K562 (cell line): ENCODE data around the gene SHISAL1. TPM values are rescaled to one million over a fixed set of nuclear protein-coding genes. Genes with fewer than 3 reads are reported as not detected.

Source experiments
- ATAC-seq: fragments of 200-7000 bp; cut with Tn5 transposase; 3 replicates; pipeline ENCODE4 v1.9.1; 2020; ENCODE audit warnings: moderate library complexity
- Bru-seq: library from RNA; stranded (reverse); fragments of 400-500 nt; gene quantifications from one replicate; lab custom pipeline; 2021; lab: Mats Ljungman, UMichigan
- BruChase-seq, 2 experiments: library from RNA; stranded (reverse); fragments of 400-500 nt; gene quantifications; one replicate each; lab custom pipeline; 2021; lab: Mats Ljungman, UMichigan
- BruUV-seq: library from RNA; stranded (reverse); fragments of 400-500 nt; replicated peaks from 2 replicates; lab custom pipeline; 2021; lab: Mats Ljungman, UMichigan
- CTCF ChIA-PET: fragments of 300-600 bp; formaldehyde crosslinking; extraction: SDS; loops from one replicate; lab custom pipeline; 2021; ENCODE audit warnings: low intra/inter-chr PET ratio; lab: Yijun Ruan, JAX
- POLR2A ChIA-PET: fragments of 300-600, 350-650 bp; sonication (Branson Sonifier 250); formaldehyde crosslinking; extraction: SDS; loops from one replicate; lab custom pipeline; 2021; ENCODE audit warnings: antibody characterized with exemption, inconsistent platforms; lab: Yijun Ruan, JAX
- DNase-seq, 4 experiments: peaks; one replicate each; pipeline versions ENCODE4 v3.0.0 to v3.0.0-alpha.2; 2011 to 2018; ENCODE audit warnings: low spot score in 3 of 4, mixed read lengths in 3 of 4; ENCODE audit errors: extremely low read depth in 1 of 4
- FAIRE-seq: peaks from 2 replicates; lab custom pipeline; 2011; peaks lifted over from hg19 to GRCh38; lab: Jason Lieb, UNC
- H2AFZ ChIP-seq: 2 replicates; pipeline ENCODE4 v1.6.0; 2011; ENCODE audit warnings: low read depth, low read length, control low read depth, inconsistent platforms
- H3K27ac ChIP-seq: fragments of 200-600 bp; 3 replicates; pipeline ENCODE4 v1.8.0; 2011; ENCODE audit warnings: low read depth, mild to moderate bottlenecking, control low read depth, inconsistent platforms, low read length, moderate library complexity, mixed read lengths; ENCODE audit errors: extremely low read depth
- H3K27me3 ChIP-seq, 2 experiments: fragments of 300-600 bp in 1 of 2; 2 replicates in 1 of 2; 3 replicates in 1 of 2; pipeline versions ENCODE4 v1.6.0 to v1.8.0; 2011; ENCODE audit warnings: inconsistent platforms in 2 of 2, low read length in 2 of 2, mild to moderate bottlenecking in 1 of 2, mixed read lengths in 1 of 2, moderate library complexity in 1 of 2; ENCODE audit not compliant: control insufficient read depth in 2 of 2, insufficient read depth in 2 of 2
- H3K36me3 ChIP-seq: fragments of 300-600 bp; 3 replicates; pipeline ENCODE4 v1.8.0; 2011; ENCODE audit warnings: mild to moderate bottlenecking, low read length, inconsistent platforms; ENCODE audit not compliant: control insufficient read depth, insufficient read depth
- H3K4me1 ChIP-seq, 2 experiments: fragments of 200-600 bp in 1 of 2; replicated peaks in 1 of 2; 2 replicates in 1 of 2; 3 replicates in 1 of 2; pipeline versions ENCODE4 v1.5.1 to v1.8.0; 2011; ENCODE audit warnings: inconsistent platforms in 2 of 2, low read length in 2 of 2, mild to moderate bottlenecking in 1 of 2, mixed read lengths in 1 of 2, moderate library complexity in 1 of 2; ENCODE audit not compliant: control insufficient read depth in 2 of 2, insufficient read depth in 2 of 2
- H3K4me2 ChIP-seq: 2 replicates; pipeline ENCODE4 v1.6.1; 2011; ENCODE audit warnings: low read length, control low read depth, inconsistent platforms, mixed read lengths; ENCODE audit not compliant: insufficient read depth
- H3K4me3 ChIP-seq: fragments of 200-600 bp; sonication (generic), shearing (Covaris generic); 2 replicates; pipeline ENCODE4 v1.5.1; 2016; ENCODE audit warnings: control low read depth, inconsistent platforms
- H3K79me2 ChIP-seq: fragments of 200-600 bp; 3 replicates; pipeline ENCODE4 v1.8.0; 2011; ENCODE audit warnings: low read length, inconsistent platforms; ENCODE audit not compliant: control insufficient read depth, insufficient read depth
- H3K9ac ChIP-seq, 2 experiments: 2 replicates each; pipeline versions ENCODE4 v1.6.0 to v1.6.1; 2011; ENCODE audit warnings: low read depth in 2 of 2, low read length in 2 of 2, control low read depth in 1 of 2, inconsistent platforms in 1 of 2, mild to moderate bottlenecking in 1 of 2, mixed read lengths in 1 of 2; ENCODE audit not compliant: insufficient read depth in 1 of 2
- H3K9me1 ChIP-seq: one replicate; pipeline ENCODE4 v1.6.0; 2011; ENCODE audit warnings: inconsistent platforms, mild to moderate bottlenecking, low read length, moderate library complexity; ENCODE audit not compliant: control insufficient read depth, insufficient read depth
- H3K9me3 ChIP-seq: replicated peaks from 2 replicates; pipeline ENCODE4 v1.5.1; 2011; ENCODE audit warnings: low read depth, low read length, inconsistent platforms; ENCODE audit not compliant: control insufficient read depth, insufficient read depth
- H4K20me1 ChIP-seq: replicated peaks from 2 replicates; pipeline ENCODE4 v1.6.1; 2011; ENCODE audit warnings: low read length, inconsistent platforms, mixed read lengths; ENCODE audit not compliant: control insufficient read depth, insufficient read depth
- BRD9 ChIP-seq: fragments of 450-650 bp; IDR thresholded peaks from 2 replicates; pipeline ENCODE4 v1.6.1; 2018; ENCODE audit warnings: low read depth; ENCODE audit not compliant: partially characterized antibody
- CHD4 ChIP-seq: fragments of 200-600 bp; sonication (generic); IDR thresholded peaks from 3 replicates; pipeline ENCODE4 v1.6.1; 2012; ENCODE audit warnings: low read depth, mild to moderate bottlenecking, mixed read lengths, low read length, inconsistent platforms; ENCODE audit not compliant: insufficient read depth, insufficient replicate concordance, poor library complexity, severe bottlenecking
- DNMT1 ChIP-seq: fragments of 450-650 bp; IDR thresholded peaks from 2 replicates; pipeline ENCODE4 v1.6.1; 2016; ENCODE audit warnings: antibody characterized with exemption, mild to moderate bottlenecking
- FOS ChIP-seq: IDR thresholded peaks from 3 replicates; pipeline ENCODE4 v1.6.1; 2011; ENCODE audit not compliant: insufficient read length; ENCODE audit errors: extremely low read depth
- FUS ChIP-seq: fragments of 200-400 bp; formaldehyde crosslinking; optimal IDR thresholded peaks from 2 replicates; pipeline ENCODE3; 2017; ENCODE audit warnings: low read depth, low read length
- HMGN3 ChIP-seq: IDR thresholded peaks from 2 replicates; pipeline ENCODE4 v1.6.1; 2011; ENCODE audit warnings: borderline replicate concordance, low read depth, mild to moderate bottlenecking, mixed read lengths, low read length; ENCODE audit not compliant: insufficient read length; ENCODE audit errors: extremely low read depth
- RFX1 ChIP-seq: fragments of 450-650 bp; IDR thresholded peaks from 2 replicates; pipeline ENCODE4 v1.6.1; 2016; ENCODE audit warnings: mild to moderate bottlenecking, moderate library complexity
- TEAD1 ChIP-seq, 2 experiments: fragments of 450-650 bp in 1 of 2; sonication (generic) in 1 of 2; formaldehyde crosslinking; IDR thresholded peaks; 2 replicates each; pipeline versions ENCODE4 v1.4.0 to v1.8.0; 2020 to 2022; ENCODE audit warnings: mild to moderate bottlenecking in 2 of 2, missing genetic modification reagents in 1 of 2
- ZBTB8A ChIP-seq: fragments of 450-650 bp; IDR thresholded peaks from 2 replicates; pipeline ENCODE4 v1.6.1; 2018; ENCODE audit warnings: mild to moderate bottlenecking, moderate library complexity; ENCODE audit not compliant: partially characterized antibody
- ZNF124 ChIP-seq: sonication (generic); formaldehyde crosslinking; IDR thresholded peaks from 2 replicates; pipeline ENCODE4 v1.8.1; 2022; ENCODE audit warnings: missing genetic modification reagents
- ZNF174 ChIP-seq: fragments of 250-450 bp; sonication (Bioruptor Pico); IDR thresholded peaks from 2 replicates; pipeline ENCODE4 v1.4.0; 2020; ENCODE audit warnings: mild to moderate bottlenecking
- WGBS: fragments of 100-300 bp; shearing (Covaris generic); methylation state at CpG from one replicate; pipeline ENCODE4 v1.1.6; 2016; ENCODE audit warnings: low coverage, mixed read lengths; ENCODE audit not compliant: insufficient coverage; ENCODE audit errors: missing lambda C conversion rate; 5-methylcytosine and 5-hydroxymethylcytosine counted together
- in situ Hi-C: fragments of 300-500 bp; cut with MboI; formaldehyde crosslinking; loops from 4 replicates; pipeline ENCODE4 v1.15.0; 2018; ENCODE audit warnings: inconsistent platforms, mixed read lengths
- intact Hi-C: fragments of 100-400 bp; cut with micrococcal nuclease; formaldehyde crosslinking; loops from 2 replicates; pipeline ENCODE4 v1.14.2; 2022
- long read RNA-seq, 3 experiments: library from polyadenylated mRNA in 2 of 3; library from RNA in 1 of 3; unstranded in 2 of 3; stranded (forward) in 1 of 3; transcript quantifications; one replicate each; pipeline ENCODE4 v2.0.0, GENCODE V29; 2019 to 2022
- polyA minus RNA-seq, 3 experiments: library from RNA; depleted of rRNA, polyadenylated mRNA; stranded (reverse); fragments of >200 nt; gene quantifications; 2 replicates each; pipeline ENCODE4 v1.2.3, GENCODE V29; 2011
- polyA plus RNA-seq, 8 experiments: library from polyadenylated mRNA; depleted of rRNA in 4 of 8; stranded (reverse) in 5 of 8; unstranded in 3 of 8; fragments of >200 nt; fragmentation: Nextera tagmentation in 2 of 8; fragmentation: Illumina TruSeq in 1 of 8; extraction: Ambion mirVana in 2 of 8; extraction: Trizol in 1 of 8; gene quantifications; 2 replicates each; pipeline versions ENCODE4 v1.2.1 to v1.2.3, GENCODE V29; 2011 to 2014; ENCODE audit warnings: inconsistent platforms in 1 of 8, missing spikeins in 1 of 8
- total RNA-seq, 7 experiments: library from RNA; depleted of rRNA in 6 of 7; stranded (reverse); fragments of >200 nt in 6 of 7; fragmentation: Illumina TruSeq in 2 of 7; extraction: Trizol in 2 of 7; gene quantifications; 2 replicates each; pipeline versions ENCODE4 v1.2.1 to v1.2.3, GENCODE V29; 2011 to 2021; ENCODE audit warnings: low replicate concordance in 1 of 7
- TF ChIP-seq, protein P1 (sequence below): fragments of 250-450 bp; sonication (Bioruptor Pico); IDR thresholded peaks from 2 replicates; pipeline ENCODE4 v1.5.1; 2021; ENCODE audit warnings: mild to moderate bottlenecking
- TF ChIP-seq, protein P2 (sequence below): sonication (generic); formaldehyde crosslinking; IDR thresholded peaks from 2 replicates; pipeline ENCODE4 v1.5.0; 2020; ENCODE audit warnings: missing genetic modification reagents

The SHISAL1 gene
- total RNA-seq (2011; cell fraction: chromatin; rRNA removed; ENCODE audit: low replicate concordance), result not detected in 2 replicates
- not detected in 2 replicates for total RNA-seq (2011; cell fraction: nucleolus; rRNA removed)
- not detected in 2 replicates for total RNA-seq (2011; cell fraction: nucleoplasm; rRNA removed)
- total RNA-seq (2014; rRNA removed), result not detected in 2 replicates
- total RNA-seq (2014; rRNA removed; fragmentation: Illumina TruSeq; extraction: Trizol), result not detected in 2 replicates
- not detected in 2 replicates for total RNA-seq (2015; rRNA removed; fragmentation: Illumina TruSeq; extraction: Trizol)
- total RNA-seq (2021), result not detected in 2 replicates
- polyA plus RNA-seq (2011; rRNA removed), result not detected in 2 replicates
- not detected in 2 replicates for polyA plus RNA-seq (2011; cell fraction: cytosol; rRNA removed)
- not detected in 2 replicates for polyA plus RNA-seq (2011; cell fraction: nucleus; rRNA removed)
- polyA plus RNA-seq (2012), result 0.03 TPM in 1 of 2 replicates, not detected in the other
- not detected in 2 replicates for polyA plus RNA-seq (2014; fragmentation: Illumina TruSeq; extraction: Trizol)
- polyA plus RNA-seq (2014; fragmentation: Nextera tagmentation; extraction: Ambion mirVana), result not detected
- not detected in 2 replicates for polyA plus RNA-seq (2014; rRNA removed)
- not detected in 2 replicates for polyA minus RNA-seq (2011; rRNA and poly(A)+ RNA removed)
- not detected in 2 replicates for polyA minus RNA-seq (2011; cell fraction: cytosol; rRNA and poly(A)+ RNA removed)
- polyA minus RNA-seq (2011; cell fraction: nucleus; rRNA and poly(A)+ RNA removed), result under 0.01 TPM in 1 of 2 replicates, not detected in the other
- Bru-seq, nascent RNA, result not detected
- not detected for BruChase-seq, experiment 1, labeled RNA remaining after a 2-hour chase
- percentile 2 among the genes with signal in this experiment for BruChase-seq, experiment 2, labeled RNA remaining after a 6-hour chase
- long read RNA-seq, experiment 1, partial matches to known transcripts, result 0 of 1 reads
- long read RNA-seq, experiment 1, other reads (novel, unspliced or antisense), result 1 of 1 reads
- long read RNA-seq, experiment 2, result 0 reads
- long read RNA-seq, experiment 3, result 0 reads

DNA sequence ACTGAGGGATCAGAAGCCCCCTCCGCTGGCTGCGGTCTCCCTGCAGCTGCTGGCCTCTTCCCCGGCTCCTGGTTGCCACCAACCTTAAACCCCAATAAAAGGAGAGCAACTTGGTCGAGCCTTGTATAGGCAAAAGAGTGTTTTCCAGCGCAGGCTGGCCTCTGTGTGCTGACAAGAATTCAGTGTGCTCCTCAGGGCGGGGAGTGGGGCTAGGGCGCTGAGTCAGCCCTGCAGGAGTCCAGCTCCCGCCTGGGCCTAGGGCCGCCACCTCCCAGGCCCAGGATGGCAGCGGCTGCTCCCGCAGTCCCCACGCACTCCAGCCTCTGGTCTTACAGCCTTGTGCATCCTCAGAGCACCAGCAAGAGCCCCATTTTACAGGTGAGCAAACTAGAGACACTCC is at the start of gene SHISAL1:
Gene SHISAL1, minus strand, starts transcription at position 186 of the 400 bp plus-strand sequence. CDS start 12,006 bp downstream, outside the sequence.
- Histone ChIP-seq H3K36me3 (no peaks in the 10 kb centered on the region), H3K4me3 (no peak within 1 kb of the TSS), H3K9me1 (no peaks in the 10 kb centered on the region), H3K27ac (no peak within 1 kb of the TSS), H3K79me2 (no peaks in the 10 kb centered on the region), H4K20me1 (0 out of 2 replicates have a peak, but pooled peaks cover 7% of the 10 kb centered on the region), H2AFZ (no peak within 1 kb of the TSS), H3K9me3 (no peaks in the 10 kb centered on the region), H3K27me3 (peaks cover 2 to 27% of the 10 kb centered on the region in 2 experiments; a peak in 2 of 5 replicates), H3K4me2 (no peak within 1 kb of the TSS), H3K4me1 (no peaks in the 10 kb centered on the region), H3K9ac (no peak within 1 kb of the TSS)
- POLR2A ChIA-PET, result no interaction called here
- in situ Hi-C loops (no loop called here), intact Hi-C loops (no loop called here)
- CTCF ChIA-PET, result no interaction called here
- FAIRE-seq (no peak), DNase-seq (no peak), ATAC-seq (no peak)
- BruUV-seq, result no TSS peak
- TF ChIP-seq HMGN3, result no peak
- no peak for TF ChIP-seq RFX1
- no peak for TF ChIP-seq DNMT1
- no peak for TF ChIP-seq ZNF124 (CRISPR knock-in tag)
- TF ChIP-seq TEAD1 (CRISPR knock-in tag; IDR thresholded peaks at IDR 0.05), result no peak
- no peak for TF ChIP-seq ZBTB8A
- no peak for TF ChIP-seq FUS
- no peak for TF ChIP-seq BRD9
- no peak for TF ChIP-seq FOS
- no peak for TF ChIP-seq CHD4
- TF ChIP-seq ZNF174, result no peak
- TF ChIP-seq, protein P1, sequence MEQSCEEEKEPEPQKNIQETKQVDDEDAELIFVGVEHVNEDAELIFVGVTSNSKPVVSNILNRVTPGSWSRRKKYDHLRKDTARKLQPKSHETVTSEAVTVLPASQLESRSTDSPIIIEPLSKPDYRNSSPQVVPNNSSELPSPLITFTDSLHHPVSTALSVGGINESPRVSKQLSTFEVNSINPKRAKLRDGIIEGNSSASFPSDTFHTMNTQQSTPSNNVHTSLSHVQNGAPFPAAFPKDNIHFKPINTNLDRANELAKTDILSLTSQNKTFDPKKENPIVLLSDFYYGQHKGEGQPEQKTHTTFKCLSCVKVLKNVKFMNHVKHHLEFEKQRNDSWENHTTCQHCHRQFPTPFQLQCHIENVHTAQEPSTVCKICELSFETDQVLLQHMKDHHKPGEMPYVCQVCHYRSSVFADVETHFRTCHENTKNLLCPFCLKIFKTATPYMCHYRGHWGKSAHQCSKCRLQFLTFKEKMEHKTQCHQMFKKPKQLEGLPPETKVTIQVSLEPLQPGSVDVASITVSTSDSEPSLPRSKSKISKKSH (CRISPR knock-in tag), result no peak
- TF ChIP-seq, protein P2, sequence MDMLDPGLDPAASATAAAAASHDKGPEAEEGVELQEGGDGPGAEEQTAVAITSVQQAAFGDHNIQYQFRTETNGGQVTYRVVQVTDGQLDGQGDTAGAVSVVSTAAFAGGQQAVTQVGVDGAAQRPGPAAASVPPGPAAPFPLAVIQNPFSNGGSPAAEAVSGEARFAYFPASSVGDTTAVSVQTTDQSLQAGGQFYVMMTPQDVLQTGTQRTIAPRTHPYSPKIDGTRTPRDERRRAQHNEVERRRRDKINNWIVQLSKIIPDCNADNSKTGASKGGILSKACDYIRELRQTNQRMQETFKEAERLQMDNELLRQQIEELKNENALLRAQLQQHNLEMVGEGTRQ (CRISPR knock-in tag), result no peak
- WGBS, result 9% methylated on average over 12 of the region's 12 CpGs
